ENCODE results near the gene DDX18.

- TF ChIP-seq CTCF (IDR thresholded peaks at IDR 0.05): no peak
- TF ChIP-seq YY1 (IDR thresholded peaks at IDR 0.05; ENCODE audit: low read depth): no peak
- TF ChIP-seq SIN3A (IDR thresholded peaks at IDR 0.05; ENCODE audit: borderline replicate concordance, low read depth, low read length): no peak
- no peak for TF ChIP-seq USF2 (IDR thresholded peaks at IDR 0.05; ENCODE audit: borderline replicate concordance, low read depth, low read length)
- TF ChIP-seq FOSL2 (IDR thresholded peaks at IDR 0.05; ENCODE audit: borderline replicate concordance, low read depth): no peak
- no peak for TF ChIP-seq EZH2phosphoT487 (IDR thresholded peaks at IDR 0.05; ENCODE audit: borderline replicate concordance, low read depth)
- no peak for TF ChIP-seq RFX5 (IDR thresholded peaks at IDR 0.05; ENCODE audit: low read length)
- TF ChIP-seq IRF3 (IDR thresholded peaks at IDR 0.05; ENCODE audit: low read depth, low read length): no peak
- no peak for TF ChIP-seq EP300 (IDR thresholded peaks at IDR 0.05; ENCODE audit: borderline replicate concordance in 1 of 2, low read depth in 1 of 2, low read length in 1 of 2)
- TF ChIP-seq RCOR1 (IDR thresholded peaks at IDR 0.05; ENCODE audit: low read length): no peak
- no peak for TF ChIP-seq RAD21 (IDR thresholded peaks at IDR 0.05; ENCODE audit: low read length)
- no peak for TF ChIP-seq NRF1 (IDR thresholded peaks at IDR 0.05; ENCODE audit: low read depth, low read length)
- TF ChIP-seq TEAD4 (IDR thresholded peaks at IDR 0.05; ENCODE audit: borderline replicate concordance, insufficient read depth): no peak
- TF ChIP-seq USF1 (IDR thresholded peaks at IDR 0.05; ENCODE audit: borderline replicate concordance, low read depth): no peak
These were observed 43.8 kb upstream of the DDX18 start for GRCh38 chr2:117770730-117771129.
